Activated CD4-positive, alpha-beta T cell treated with anti-CD3 and anti-CD28 coated beads for 48 hours (primary cell): ENCODE data around the gene CSMD2.

Source experiments
- DNase-seq: peaks from one replicate; pipeline ENCODE4 v3.0.0-alpha.2; 2020

CSMD2 gene

DNA sequence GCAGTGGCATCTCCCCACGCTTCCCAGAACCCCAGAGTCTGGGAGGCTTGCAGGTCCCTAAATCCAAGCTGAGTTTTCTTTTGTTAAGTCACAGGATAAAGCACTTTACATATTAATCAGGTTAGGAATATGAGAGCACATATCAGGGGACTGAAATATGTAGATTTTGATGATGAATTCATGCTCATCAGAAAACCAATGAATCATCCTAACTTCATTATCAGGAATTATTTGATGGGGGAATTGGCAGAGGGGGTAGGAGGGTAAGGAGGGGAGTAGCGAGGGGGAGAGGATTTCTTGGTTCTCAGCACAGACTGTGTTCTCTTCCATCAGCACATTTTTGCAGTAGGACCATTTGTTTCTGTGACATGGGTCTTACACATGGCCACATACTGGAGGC is 269.1 kb downstream of the CSMD2 start:
- DNase-seq, result no peak

GRCh38 chr1:33895396-33895795 is 269.6 kb downstream of the CSMD2 start:
- no peak for DNase-seq

GRCh38 chr1:33893147-33893830 is 271.7 kb downstream of the CSMD2 start:
- no peak for DNase-seq

- no peak for DNase-seq
Observed at GRCh38 chr1:33886496-33886895, 278.5 kb downstream of the CSMD2 start.

- no peak for DNase-seq
Observed at GRCh38 chr1:33880305-33880704, 284.7 kb downstream of the CSMD2 start.

DNA sequence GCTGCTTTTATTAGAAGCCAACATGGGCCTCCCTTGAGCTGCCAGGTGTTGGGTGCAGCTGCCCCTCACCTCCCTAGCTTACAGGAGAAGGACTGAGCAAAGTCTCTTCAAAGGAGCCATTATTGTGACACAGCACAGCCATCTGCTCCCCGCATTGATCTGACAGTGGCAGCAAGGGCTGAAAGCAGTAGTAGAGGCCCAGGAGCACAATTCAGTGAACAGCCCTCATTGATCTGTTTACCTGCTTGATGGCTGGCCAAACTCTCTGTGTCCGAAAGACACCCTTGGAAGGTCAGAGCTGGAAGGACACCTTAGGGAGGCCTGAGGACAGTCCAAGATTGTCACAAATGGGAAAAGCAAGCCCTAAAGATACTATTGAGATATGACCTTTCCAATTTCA is 286.6 kb downstream of the CSMD2 start:
- no peak for DNase-seq

- no peak for DNase-seq
Observed at GRCh38 chr1:33876970-33877650, 287.9 kb downstream of the CSMD2 start.

DNA sequence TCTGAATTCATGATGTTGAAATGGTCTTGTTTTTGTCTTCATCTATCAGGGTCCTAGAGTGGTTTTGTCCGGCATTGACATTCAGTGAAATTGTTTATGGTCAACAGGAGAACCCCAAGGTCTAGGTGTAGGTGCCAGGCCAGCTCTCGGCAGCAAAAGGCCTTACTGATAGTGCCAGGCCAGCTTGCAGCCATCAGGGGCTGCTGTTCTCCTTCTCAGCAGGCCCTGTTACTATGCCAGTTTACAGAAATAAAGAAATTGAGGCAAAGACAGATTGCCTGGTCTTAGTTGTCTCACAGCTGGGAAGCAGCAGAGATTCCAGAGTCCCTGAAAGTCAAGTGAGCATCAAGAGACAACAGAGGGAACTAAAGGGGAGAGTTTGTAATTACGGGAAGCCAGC is 289.2 kb downstream of the CSMD2 start:
- DNase-seq, result no peak

GRCh38 chr1:33874636-33875035 is 290.4 kb downstream of the CSMD2 start:
- DNase-seq, result no peak

DNA sequence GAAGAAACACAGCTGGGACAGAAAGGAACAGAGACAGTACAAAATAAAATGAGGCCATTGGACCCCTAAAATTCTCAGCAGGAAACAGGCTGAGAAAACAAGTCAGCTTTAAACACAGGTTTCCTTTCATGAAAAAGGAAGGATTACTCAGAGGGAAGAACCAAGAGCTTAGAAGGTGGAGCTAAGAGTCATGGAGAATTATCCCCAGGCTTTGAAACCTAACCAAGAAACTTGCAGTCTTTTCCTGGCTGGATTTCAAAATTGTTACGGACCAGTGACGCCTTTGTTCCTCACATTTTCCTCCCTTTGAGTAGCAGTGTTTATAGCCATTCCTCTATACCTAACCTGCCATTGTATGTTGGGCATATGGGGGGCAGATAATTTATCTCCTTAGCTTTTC is 292.3 kb downstream of the CSMD2 start:
- no peak for DNase-seq

- DNase-seq, result no peak
Observed at GRCh38 chr1:33872275-33872674, 292.8 kb downstream of the CSMD2 start.

- no peak for DNase-seq
Observed at GRCh38 chr1:33867684-33868083, 297.3 kb downstream of the CSMD2 start.

DNA sequence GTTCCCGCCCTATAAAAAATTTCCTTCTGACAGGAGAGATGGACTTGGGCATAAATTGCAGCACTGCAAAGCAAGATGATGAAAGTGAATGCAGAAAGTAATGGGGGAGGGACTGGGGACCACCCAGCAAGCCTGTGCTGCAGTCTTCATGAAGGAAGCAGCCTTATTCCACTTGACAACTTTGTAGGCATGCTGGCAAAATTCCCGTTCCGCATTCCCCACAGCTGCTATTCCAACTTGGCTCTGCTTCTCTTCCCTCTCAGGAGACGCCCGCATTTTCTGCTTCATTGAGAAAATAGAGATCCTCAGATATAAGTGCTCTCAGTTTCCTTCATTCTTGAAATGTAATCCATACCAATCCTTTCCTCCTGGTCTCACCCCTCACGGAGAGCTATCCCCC is 298.7 kb downstream of the CSMD2 start:
- no peak for DNase-seq

DNA sequence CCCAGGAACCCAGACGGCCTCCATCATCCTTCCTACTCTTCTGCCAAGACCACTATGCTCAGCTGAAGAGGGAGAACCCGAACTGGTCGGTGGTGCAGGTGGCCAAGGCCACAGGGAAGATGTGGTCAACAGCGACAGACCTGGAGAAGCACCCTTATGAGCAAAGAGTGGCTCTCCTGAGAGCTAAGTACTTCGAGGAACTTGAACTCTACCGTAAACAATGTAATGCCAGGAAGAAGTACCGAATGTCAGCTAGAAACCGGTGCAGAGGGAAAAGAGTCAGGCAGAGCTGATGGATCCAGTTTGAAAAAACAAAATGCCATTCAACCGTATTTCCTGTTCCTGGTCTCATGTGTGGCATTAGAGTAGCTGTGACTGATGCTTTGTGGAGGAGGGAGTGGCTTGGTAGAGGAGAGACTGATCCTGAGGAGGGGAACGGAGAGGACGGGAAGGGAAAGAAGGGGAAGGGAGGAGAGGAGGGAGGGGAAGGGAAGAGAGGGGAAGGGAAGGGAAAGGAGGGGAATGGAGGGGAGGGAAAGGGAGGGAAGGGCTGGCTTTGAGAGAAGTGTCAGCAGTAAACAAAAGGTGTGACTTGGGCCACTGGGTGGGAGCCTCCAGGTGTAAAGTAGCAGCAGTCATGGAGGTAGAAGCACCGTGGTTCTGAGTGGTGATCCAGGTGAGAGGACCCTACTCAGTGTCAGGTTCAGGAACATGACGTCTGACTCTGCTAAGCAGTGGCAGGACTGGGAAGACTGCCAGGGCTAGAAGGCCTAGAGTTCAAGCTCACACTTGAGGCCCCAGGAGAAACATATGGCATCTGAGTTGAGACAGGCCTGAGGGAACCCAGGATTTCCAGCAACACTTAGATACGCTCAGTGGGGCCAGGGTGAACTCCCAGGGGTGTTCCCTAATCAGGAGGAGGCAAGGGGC is 300.3 kb downstream of the CSMD2 start:
- DNase-seq, result no peak

- DNase-seq, result no peak
Observed at GRCh38 chr1:33863779-33864178, 301.3 kb downstream of the CSMD2 start, which contains the start of gene HMGB4. Gene HMGB4 (plus strand): TSS chr1:33864079. CDS start chr1:33864192, 113 bp downstream.

DNA sequence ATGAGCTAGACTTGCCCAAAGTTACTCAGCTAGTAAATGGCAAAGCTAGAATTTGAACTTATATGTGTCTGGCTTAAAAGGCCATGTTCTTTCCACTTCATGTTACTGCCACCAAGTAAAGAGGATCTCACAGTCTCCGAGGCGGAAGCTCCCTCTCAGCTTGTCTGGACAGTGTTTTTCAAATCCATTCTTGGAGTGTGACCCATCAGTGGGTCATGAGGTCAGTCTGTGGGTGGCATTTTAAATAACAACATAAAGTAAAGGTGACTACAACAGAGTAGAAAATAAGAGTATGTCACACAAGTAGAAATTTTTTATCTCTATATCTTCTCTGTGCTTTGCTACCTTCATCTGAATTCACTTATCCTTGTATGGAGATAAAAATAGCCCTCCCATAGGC is 304.4 kb downstream of the CSMD2 start:
- DNase-seq, result no peak

- DNase-seq, result no peak
Observed at GRCh38 chr1:33854091-33854490, 310.9 kb downstream of the CSMD2 start.

DNA sequence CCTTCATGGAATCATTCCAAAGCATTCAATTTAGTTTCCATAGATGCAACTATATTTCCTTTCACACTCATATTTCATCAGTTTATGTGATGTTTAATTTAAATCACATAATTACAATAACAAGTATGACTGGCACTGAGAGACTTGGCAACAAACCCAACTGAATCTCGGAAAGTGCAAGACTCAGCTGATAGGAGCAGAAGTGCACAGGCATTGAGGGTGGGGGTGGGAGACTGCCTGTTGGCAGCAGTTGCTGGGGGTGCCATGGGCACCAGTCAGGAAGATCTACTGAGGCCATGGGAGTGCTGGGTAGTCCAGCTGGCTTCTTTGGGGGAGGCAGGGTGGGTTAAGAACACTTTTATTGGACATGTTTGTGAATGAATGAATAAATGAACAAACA is 311.6 kb downstream of the CSMD2 start:
- DNase-seq, result no peak

DNA sequence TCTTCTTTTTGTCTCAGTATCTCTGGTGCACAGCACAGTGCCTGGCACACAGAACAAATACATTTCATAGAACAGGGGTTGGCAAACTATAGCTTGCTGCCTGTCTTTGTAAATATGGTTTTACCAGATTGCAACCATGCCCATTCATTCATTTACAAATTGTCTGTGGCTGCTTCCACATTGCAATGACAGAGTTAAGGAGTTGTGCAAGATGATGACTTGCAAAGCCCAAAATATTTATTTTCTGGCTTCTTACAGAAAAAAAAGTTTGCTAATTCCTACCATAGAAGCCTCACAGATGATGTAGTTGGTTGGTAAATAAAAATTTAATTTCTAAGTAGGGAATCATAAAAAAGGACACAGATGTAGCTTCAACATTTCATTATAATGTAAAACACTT is 312.3 kb downstream of the CSMD2 start:
- DNase-seq, result no peak

GRCh38 chr1:33850481-33850880 is 314.5 kb downstream of the CSMD2 start:
- no peak for DNase-seq

DNA sequence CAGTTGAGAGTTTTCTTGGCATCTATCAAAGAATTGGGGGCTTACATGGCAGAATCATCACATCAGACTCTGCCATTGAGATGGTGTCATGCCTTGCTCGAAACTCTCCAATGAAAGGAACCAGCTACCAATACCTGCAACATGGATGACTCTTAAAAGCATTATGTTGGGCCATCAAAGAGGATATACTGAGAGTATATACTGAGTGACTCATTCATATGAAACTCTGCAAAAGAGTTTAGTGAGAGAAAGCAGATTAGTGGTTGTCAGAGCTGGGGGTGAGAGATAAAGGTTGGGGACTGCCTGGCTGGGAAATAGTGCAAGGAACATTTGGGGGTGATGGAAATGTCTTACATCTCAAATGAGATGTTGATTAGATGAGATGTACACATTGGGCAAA is 315.8 kb downstream of the CSMD2 start:
- DNase-seq, result no peak

- no peak for DNase-seq
Observed at GRCh38 chr1:33848205-33848937, 316.7 kb downstream of the CSMD2 start.

GRCh38 chr1:33846861-33847260 is 318.2 kb downstream of the CSMD2 start:
- DNase-seq, result no peak
